ENCODE results near the gene MYO9B.

The MYO9B gene

DNA sequence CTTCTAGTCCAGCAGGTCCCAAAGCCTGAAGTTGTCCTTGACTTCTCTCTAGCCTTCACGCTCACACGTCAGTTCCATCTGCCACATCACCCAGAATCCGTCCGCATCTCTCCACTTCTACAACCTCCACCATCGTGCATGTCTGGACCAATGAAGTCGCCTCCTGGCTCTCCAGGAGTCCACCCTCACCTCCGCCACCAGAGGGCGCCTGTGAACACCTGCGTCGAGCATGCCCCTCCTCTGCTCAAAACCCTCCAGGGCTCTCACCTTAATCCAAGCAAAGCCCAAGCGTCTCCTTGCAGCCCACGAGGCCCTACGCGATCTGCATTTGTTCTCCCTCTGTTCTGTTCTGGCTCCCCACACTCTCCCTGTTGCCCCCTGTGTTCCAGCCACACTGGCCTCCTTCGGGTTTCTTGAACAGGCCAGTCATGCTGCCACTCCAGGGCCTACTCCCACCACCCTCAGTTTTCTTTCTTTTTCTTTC, 185.3 kb downstream of the MYO9B start:
- peak; percentile 77 to 88 (median 81) for DNase-seq (ENCODE audit: low read depth in 3 of 3, low spot score in 1 of 3)

- no peak for DNase-seq (ENCODE audit: low read depth in 3 of 3, low spot score in 1 of 3)
These were observed 187.0 kb downstream of the MYO9B start for GRCh38 chr19:17262557-17262956.
